ENCODE measurements around the gene ELAC1.

GRCh38 chr18:50949185-50949584, 18.7 kb upstream of the ELAC1 start:
- TF ChIP-seq CTCF (IDR thresholded peaks at IDR 0.05) (no peak), POLR2AphosphoS2 (conservative IDR thresholded peaks at IDR 0.05; ENCODE audit: low read length) (no peak), EP300 (IDR thresholded peaks at IDR 0.05) (no peak), RCOR1 (IDR thresholded peaks at IDR 0.05; ENCODE audit: low read depth, low read length) (no peak), EHMT2 (IDR thresholded peaks at IDR 0.05; ENCODE audit: low read depth) (no peak), RNF2 (IDR thresholded peaks at IDR 0.05; ENCODE audit: borderline replicate concordance, low read depth) (no peak), ESRRA (IDR thresholded peaks at IDR 0.05; ENCODE audit: borderline replicate concordance, low read length) (no peak), ZNF302 (CRISPR knock-in tag; IDR thresholded peaks at IDR 0.05) (no peak), POLR2A (IDR thresholded peaks at IDR 0.05; ENCODE audit: low read length) (no peak), PBX3 (IDR thresholded peaks at IDR 0.05) (no peak), ELK1 (IDR thresholded peaks at IDR 0.05; ENCODE audit: low read depth, low read length) (no peak)
- TF ChIP-seq, protein P1, sequence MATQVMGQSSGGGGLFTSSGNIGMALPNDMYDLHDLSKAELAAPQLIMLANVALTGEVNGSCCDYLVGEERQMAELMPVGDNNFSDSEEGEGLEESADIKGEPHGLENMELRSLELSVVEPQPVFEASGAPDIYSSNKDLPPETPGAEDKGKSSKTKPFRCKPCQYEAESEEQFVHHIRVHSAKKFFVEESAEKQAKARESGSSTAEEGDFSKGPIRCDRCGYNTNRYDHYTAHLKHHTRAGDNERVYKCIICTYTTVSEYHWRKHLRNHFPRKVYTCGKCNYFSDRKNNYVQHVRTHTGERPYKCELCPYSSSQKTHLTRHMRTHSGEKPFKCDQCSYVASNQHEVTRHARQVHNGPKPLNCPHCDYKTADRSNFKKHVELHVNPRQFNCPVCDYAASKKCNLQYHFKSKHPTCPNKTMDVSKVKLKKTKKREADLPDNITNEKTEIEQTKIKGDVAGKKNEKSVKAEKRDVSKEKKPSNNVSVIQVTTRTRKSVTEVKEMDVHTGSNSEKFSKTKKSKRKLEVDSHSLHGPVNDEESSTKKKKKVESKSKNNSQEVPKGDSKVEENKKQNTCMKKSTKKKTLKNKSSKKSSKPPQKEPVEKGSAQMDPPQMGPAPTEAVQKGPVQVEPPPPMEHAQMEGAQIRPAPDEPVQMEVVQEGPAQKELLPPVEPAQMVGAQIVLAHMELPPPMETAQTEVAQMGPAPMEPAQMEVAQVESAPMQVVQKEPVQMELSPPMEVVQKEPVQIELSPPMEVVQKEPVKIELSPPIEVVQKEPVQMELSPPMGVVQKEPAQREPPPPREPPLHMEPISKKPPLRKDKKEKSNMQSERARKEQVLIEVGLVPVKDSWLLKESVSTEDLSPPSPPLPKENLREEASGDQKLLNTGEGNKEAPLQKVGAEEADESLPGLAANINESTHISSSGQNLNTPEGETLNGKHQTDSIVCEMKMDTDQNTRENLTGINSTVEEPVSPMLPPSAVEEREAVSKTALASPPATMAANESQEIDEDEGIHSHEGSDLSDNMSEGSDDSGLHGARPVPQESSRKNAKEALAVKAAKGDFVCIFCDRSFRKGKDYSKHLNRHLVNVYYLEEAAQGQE (IDR thresholded peaks at IDR 0.05) = no peak

All from A549 (cell line).